WTC11 (cell line): ENCODE data around the gene FADS6.

Experiments
- CREM ChIP-seq: sonication (generic); formaldehyde crosslinking; IDR thresholded peaks from 2 replicates; pipeline ENCODE4 v1.8.1; 2022; ENCODE audit warnings: mild to moderate bottlenecking, missing genetic modification reagents, moderate library complexity
- ELF4 ChIP-seq: sonication (generic); formaldehyde crosslinking; IDR thresholded peaks from 2 replicates; pipeline ENCODE4 v1.8.1; 2022; ENCODE audit warnings: low read depth, mild to moderate bottlenecking, moderate library complexity, missing genetic modification reagents
- FOXJ3 ChIP-seq: sonication (generic); formaldehyde crosslinking; IDR thresholded peaks from 2 replicates; pipeline ENCODE4 v1.9.0; 2021; ENCODE audit warnings: missing genetic modification reagents, mild to moderate bottlenecking, borderline replicate concordance
- JUN ChIP-seq: sonication (generic); formaldehyde crosslinking; IDR thresholded peaks from 2 replicates; pipeline ENCODE4 v1.8.0; 2023; ENCODE audit warnings: mild to moderate bottlenecking, missing genetic modification reagents
- OVOL2 ChIP-seq: fragments of 250-450 bp; sonication (Bioruptor Pico); IDR thresholded peaks from 2 replicates; pipeline ENCODE4 v1.9.0; 2021; ENCODE audit warnings: mild to moderate bottlenecking, borderline replicate concordance
- ZNF396 ChIP-seq: fragments of 250-450 bp; sonication (Bioruptor Pico); IDR thresholded peaks from 2 replicates; pipeline ENCODE4 v1.8.0; 2021; ENCODE audit warnings: mild to moderate bottlenecking, moderate library complexity, borderline replicate concordance
- TF ChIP-seq, protein P1 (sequence below): fragments of 200-600 bp; IDR thresholded peaks from 2 replicates; pipeline ENCODE4 v1.8.0; 2022; ENCODE audit warnings: antibody characterized with exemption
- TF ChIP-seq, protein P2 (sequence below): sonication (generic); formaldehyde crosslinking; IDR thresholded peaks from 2 replicates; pipeline ENCODE4 v1.8.0; 2022; ENCODE audit warnings: mild to moderate bottlenecking, missing genetic modification reagents
- TF ChIP-seq, protein P3 (sequence below): sonication (generic); formaldehyde crosslinking; IDR thresholded peaks from 2 replicates; pipeline ENCODE4 v1.8.1; 2023; ENCODE audit warnings: mild to moderate bottlenecking, moderate library complexity, missing genetic modification reagents
- TF ChIP-seq, protein P4 (sequence below): sonication (generic); formaldehyde crosslinking; IDR thresholded peaks from 2 replicates; pipeline ENCODE4 v1.8.1; 2023; ENCODE audit warnings: mild to moderate bottlenecking, missing genetic modification reagents, borderline replicate concordance
- TF ChIP-seq, protein P5 (sequence below): sonication (generic); formaldehyde crosslinking; IDR thresholded peaks from 2 replicates; pipeline ENCODE4 v1.8.0; 2023; ENCODE audit warnings: missing genetic modification reagents
- TF ChIP-seq, protein P6 (sequence below): sonication (generic); formaldehyde crosslinking; IDR thresholded peaks from 2 replicates; pipeline ENCODE4 v1.8.0; 2022; ENCODE audit warnings: mild to moderate bottlenecking, missing genetic modification reagents

DNA sequence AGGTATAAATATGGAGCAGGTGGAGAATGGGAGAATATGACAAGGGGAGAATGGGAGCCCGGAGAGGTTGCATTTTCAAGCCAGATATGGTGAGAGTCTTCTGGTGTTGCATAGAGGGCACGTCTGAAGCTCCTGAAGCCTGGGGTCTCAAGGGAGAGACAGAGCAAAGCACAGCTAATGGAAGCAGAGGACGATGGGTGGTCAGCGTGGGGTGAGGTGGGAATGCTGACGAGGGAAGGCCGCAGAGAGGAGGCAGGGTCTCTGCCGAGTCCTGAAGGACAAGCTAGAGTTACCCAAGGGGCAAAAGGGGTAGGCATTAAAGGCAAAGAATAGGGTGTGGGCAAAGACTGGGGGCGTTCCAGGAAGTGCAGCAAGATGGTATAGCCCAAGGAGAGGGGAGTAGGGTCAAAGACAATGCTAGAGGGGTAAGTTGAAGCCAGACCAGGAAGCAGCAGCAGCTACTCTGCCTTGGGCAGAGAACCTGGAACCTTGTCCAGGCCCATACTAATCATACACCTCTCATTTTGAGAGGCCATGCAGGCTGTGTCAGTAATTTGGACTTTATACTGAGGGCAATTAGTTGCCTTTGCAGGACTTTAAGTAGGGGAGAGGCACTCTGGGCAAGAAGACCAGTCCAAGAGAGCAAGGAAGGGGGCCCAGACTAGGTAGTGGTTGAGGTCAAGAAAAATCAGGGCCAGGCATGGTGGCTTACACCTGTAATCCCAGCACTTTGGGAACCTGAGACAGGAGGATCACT, 44.9 kb upstream of the FADS6 start:
- TF ChIP-seq, protein P1, sequence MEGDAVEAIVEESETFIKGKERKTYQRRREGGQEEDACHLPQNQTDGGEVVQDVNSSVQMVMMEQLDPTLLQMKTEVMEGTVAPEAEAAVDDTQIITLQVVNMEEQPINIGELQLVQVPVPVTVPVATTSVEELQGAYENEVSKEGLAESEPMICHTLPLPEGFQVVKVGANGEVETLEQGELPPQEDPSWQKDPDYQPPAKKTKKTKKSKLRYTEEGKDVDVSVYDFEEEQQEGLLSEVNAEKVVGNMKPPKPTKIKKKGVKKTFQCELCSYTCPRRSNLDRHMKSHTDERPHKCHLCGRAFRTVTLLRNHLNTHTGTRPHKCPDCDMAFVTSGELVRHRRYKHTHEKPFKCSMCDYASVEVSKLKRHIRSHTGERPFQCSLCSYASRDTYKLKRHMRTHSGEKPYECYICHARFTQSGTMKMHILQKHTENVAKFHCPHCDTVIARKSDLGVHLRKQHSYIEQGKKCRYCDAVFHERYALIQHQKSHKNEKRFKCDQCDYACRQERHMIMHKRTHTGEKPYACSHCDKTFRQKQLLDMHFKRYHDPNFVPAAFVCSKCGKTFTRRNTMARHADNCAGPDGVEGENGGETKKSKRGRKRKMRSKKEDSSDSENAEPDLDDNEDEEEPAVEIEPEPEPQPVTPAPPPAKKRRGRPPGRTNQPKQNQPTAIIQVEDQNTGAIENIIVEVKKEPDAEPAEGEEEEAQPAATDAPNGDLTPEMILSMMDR, result no peak
- TF ChIP-seq ZNF396 (CRISPR knock-in tag) (no peak), ELF4 (CRISPR knock-in tag) (no peak), FOXJ3 (CRISPR knock-in tag) (no peak), CREM (CRISPR knock-in tag) (no peak), OVOL2 (CRISPR knock-in tag) (no peak), JUN (CRISPR knock-in tag) (no peak)
- TF ChIP-seq, protein P2, sequence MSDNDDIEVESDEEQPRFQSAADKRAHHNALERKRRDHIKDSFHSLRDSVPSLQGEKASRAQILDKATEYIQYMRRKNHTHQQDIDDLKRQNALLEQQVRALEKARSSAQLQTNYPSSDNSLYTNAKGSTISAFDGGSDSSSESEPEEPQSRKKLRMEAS (CRISPR knock-in tag), result no peak
- TF ChIP-seq, protein P3, sequence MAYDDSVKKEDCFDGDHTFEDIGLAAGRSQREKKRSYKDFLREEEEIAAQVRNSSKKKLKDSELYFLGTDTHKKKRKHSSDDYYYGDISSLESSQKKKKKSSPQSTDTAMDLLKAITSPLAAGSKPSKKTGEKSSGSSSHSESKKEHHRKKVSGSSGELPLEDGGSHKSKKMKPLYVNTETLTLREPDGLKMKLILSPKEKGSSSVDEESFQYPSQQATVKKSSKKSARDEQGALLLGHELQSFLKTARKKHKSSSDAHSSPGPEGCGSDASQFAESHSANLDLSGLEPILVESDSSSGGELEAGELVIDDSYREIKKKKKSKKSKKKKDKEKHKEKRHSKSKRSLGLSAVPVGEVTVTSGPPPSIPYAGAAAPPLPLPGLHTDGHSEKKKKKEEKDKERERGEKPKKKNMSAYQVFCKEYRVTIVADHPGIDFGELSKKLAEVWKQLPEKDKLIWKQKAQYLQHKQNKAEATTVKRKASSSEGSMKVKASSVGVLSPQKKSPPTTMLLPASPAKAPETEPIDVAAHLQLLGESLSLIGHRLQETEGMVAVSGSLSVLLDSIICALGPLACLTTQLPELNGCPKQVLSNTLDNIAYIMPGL (CRISPR knock-in tag), result no peak
- TF ChIP-seq, protein P4, sequence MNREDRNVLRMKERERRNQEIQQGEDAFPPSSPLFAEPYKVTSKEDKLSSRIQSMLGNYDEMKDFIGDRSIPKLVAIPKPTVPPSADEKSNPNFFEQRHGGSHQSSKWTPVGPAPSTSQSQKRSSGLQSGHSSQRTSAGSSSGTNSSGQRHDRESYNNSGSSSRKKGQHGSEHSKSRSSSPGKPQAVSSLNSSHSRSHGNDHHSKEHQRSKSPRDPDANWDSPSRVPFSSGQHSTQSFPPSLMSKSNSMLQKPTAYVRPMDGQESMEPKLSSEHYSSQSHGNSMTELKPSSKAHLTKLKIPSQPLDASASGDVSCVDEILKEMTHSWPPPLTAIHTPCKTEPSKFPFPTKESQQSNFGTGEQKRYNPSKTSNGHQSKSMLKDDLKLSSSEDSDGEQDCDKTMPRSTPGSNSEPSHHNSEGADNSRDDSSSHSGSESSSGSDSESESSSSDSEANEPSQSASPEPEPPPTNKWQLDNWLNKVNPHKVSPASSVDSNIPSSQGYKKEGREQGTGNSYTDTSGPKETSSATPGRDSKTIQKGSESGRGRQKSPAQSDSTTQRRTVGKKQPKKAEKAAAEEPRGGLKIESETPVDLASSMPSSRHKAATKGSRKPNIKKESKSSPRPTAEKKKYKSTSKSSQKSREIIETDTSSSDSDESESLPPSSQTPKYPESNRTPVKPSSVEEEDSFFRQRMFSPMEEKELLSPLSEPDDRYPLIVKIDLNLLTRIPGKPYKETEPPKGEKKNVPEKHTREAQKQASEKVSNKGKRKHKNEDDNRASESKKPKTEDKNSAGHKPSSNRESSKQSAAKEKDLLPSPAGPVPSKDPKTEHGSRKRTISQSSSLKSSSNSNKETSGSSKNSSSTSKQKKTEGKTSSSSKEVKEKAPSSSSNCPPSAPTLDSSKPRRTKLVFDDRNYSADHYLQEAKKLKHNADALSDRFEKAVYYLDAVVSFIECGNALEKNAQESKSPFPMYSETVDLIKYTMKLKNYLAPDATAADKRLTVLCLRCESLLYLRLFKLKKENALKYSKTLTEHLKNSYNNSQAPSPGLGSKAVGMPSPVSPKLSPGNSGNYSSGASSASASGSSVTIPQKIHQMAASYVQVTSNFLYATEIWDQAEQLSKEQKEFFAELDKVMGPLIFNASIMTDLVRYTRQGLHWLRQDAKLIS, result no peak
- TF ChIP-seq, protein P5, sequence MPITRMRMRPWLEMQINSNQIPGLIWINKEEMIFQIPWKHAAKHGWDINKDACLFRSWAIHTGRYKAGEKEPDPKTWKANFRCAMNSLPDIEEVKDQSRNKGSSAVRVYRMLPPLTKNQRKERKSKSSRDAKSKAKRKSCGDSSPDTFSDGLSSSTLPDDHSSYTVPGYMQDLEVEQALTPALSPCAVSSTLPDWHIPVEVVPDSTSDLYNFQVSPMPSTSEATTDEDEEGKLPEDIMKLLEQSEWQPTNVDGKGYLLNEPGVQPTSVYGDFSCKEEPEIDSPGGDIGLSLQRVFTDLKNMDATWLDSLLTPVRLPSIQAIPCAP (CRISPR knock-in tag), result no peak
- TF ChIP-seq, protein P6, sequence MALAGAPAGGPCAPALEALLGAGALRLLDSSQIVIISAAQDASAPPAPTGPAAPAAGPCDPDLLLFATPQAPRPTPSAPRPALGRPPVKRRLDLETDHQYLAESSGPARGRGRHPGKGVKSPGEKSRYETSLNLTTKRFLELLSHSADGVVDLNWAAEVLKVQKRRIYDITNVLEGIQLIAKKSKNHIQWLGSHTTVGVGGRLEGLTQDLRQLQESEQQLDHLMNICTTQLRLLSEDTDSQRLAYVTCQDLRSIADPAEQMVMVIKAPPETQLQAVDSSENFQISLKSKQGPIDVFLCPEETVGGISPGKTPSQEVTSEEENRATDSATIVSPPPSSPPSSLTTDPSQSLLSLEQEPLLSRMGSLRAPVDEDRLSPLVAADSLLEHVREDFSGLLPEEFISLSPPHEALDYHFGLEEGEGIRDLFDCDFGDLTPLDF (CRISPR knock-in tag), result no peak
